Epidermal melanocyte (primary cell): ENCODE results near the gene VIPR2.

ENCODE experiments used
- DNase-seq: peaks from one replicate; pipeline ENCODE4 v3.0.0; 2011; ENCODE audit warnings: low spot score; ENCODE audit not compliant: insufficient read length

The VIPR2 gene

GRCh38 chr7:159121476-159121875 is 23.2 kb downstream of the VIPR2 start:
- no peak for DNase-seq

GRCh38 chr7:159121068-159121467 is 23.6 kb downstream of the VIPR2 start:
- no peak for DNase-seq

GRCh38 chr7:159120540-159120919 is 24.1 kb downstream of the VIPR2 start:
- no peak for DNase-seq

- DNase-seq: no peak
Observed at GRCh38 chr7:159119851-159120539, 24.7 kb downstream of the VIPR2 start.

- no peak for DNase-seq
Observed at GRCh38 chr7:159119026-159119741, 25.5 kb downstream of the VIPR2 start.

GRCh38 chr7:159118623-159119022 is 26.0 kb downstream of the VIPR2 start:
- DNase-seq: no peak

- DNase-seq: no peak
Observed at GRCh38 chr7:159118197-159118595, 26.5 kb downstream of the VIPR2 start.

GRCh38 chr7:159117366-159118196 is 27.1 kb downstream of the VIPR2 start:
- no peak for DNase-seq

- DNase-seq: no peak
Observed at GRCh38 chr7:159116581-159117339, 27.9 kb downstream of the VIPR2 start.

GRCh38 chr7:159115601-159116501 is 28.8 kb downstream of the VIPR2 start:
- no peak for DNase-seq

- no peak for DNase-seq
Observed at GRCh38 chr7:159114981-159115380, 29.7 kb downstream of the VIPR2 start.

GRCh38 chr7:159114096-159114495 is 30.6 kb downstream of the VIPR2 start:
- no peak for DNase-seq

- no peak for DNase-seq
Observed at GRCh38 chr7:159113056-159113455, 31.6 kb downstream of the VIPR2 start.

- no peak for DNase-seq
Observed at GRCh38 chr7:159112136-159113011, 32.3 kb downstream of the VIPR2 start.

GRCh38 chr7:159109653-159110035 is 35.0 kb downstream of the VIPR2 start:
- no peak for DNase-seq

GRCh38 chr7:159108941-159109652 is 35.6 kb downstream of the VIPR2 start:
- DNase-seq: no peak

GRCh38 chr7:159108491-159108890 is 36.2 kb downstream of the VIPR2 start:
- DNase-seq: no peak

GRCh38 chr7:159107161-159107892 is 37.3 kb downstream of the VIPR2 start:
- no peak for DNase-seq
